WTC11 (cell line): ENCODE measurements around the gene CASKIN2. TPM values are rescaled to one million over a fixed set of nuclear protein-coding genes. Genes with fewer than 3 reads are reported as not detected.

ENCODE experiments used
- ATAC-seq: fragments of 200-7000 bp; cut with Tn5 transposase; 2 replicates; pipeline ENCODE4 v1.10.0; 2021; ENCODE audit warnings: mild to moderate bottlenecking, moderate library complexity
- CTCF ChIA-PET: fragments of 300-600 bp; sonication (Branson Sonifier 250); formaldehyde crosslinking; loops from one replicate; lab custom pipeline; 2021; ENCODE audit warnings: antibody characterized with exemption; lab: Charles Lee
- POLR2A ChIA-PET: fragments of 350-600 bp; sonication (Branson Sonifier 250); formaldehyde crosslinking; loops from one replicate; lab custom pipeline; 2021; ENCODE audit warnings: antibody characterized with exemption; lab: Charles Lee
- DNase-seq: peaks from one replicate; pipeline ENCODE4 v3.0.0; 2021; ENCODE audit warnings: low spot score
- H3K27ac Mint-ChIP-seq: 2 replicates; pipeline ENCODE4 v1.8.0; 2021; ENCODE audit warnings: mixed read lengths
- H3K27me3 Mint-ChIP-seq: 2 replicates; pipeline ENCODE4 v1.8.0; 2021; ENCODE audit warnings: low read depth, mild to moderate bottlenecking, moderate library complexity, mixed read lengths
- H3K36me3 Mint-ChIP-seq: 2 replicates; pipeline ENCODE4 v1.8.0; 2021; ENCODE audit warnings: mixed read lengths
- H3K4me1 Mint-ChIP-seq: 2 replicates; pipeline ENCODE4 v1.8.0; 2022; ENCODE audit warnings: mixed read lengths
- H3K4me3 Mint-ChIP-seq: 2 replicates; pipeline ENCODE4 v1.8.0; 2021; ENCODE audit warnings: mild to moderate bottlenecking, moderate library complexity, mixed read lengths
- H3K9me3 Mint-ChIP-seq: 2 replicates; pipeline ENCODE4 v1.8.0; 2021; ENCODE audit warnings: mixed read lengths
- ATF6 ChIP-seq: sonication (generic); formaldehyde crosslinking; IDR thresholded peaks from 2 replicates; pipeline ENCODE4 v1.8.1; 2023; ENCODE audit warnings: mild to moderate bottlenecking, missing genetic modification reagents
- E2F1 ChIP-seq: sonication (generic); formaldehyde crosslinking; IDR thresholded peaks from 2 replicates; pipeline ENCODE4 v1.8.0; 2022; ENCODE audit warnings: mild to moderate bottlenecking, missing genetic modification reagents
- E2F5 ChIP-seq: sonication (generic); formaldehyde crosslinking; IDR thresholded peaks from 2 replicates; pipeline ENCODE4 v1.8.1; 2022; ENCODE audit warnings: mild to moderate bottlenecking, moderate library complexity, missing genetic modification reagents
- ERG ChIP-seq: fragments of 250-450 bp; sonication (Bioruptor Pico); IDR thresholded peaks from 2 replicates; pipeline ENCODE4 v1.8.0; 2021; ENCODE audit warnings: mild to moderate bottlenecking
- ESRRA ChIP-seq: sonication (generic); formaldehyde crosslinking; IDR thresholded peaks from 2 replicates; pipeline ENCODE4 v1.8.1; 2022; ENCODE audit warnings: mild to moderate bottlenecking, missing genetic modification reagents, borderline replicate concordance
- FOXJ3 ChIP-seq: sonication (generic); formaldehyde crosslinking; IDR thresholded peaks from 2 replicates; pipeline ENCODE4 v1.9.0; 2021; ENCODE audit warnings: missing genetic modification reagents, mild to moderate bottlenecking, borderline replicate concordance
- FOXP1 ChIP-seq: sonication (generic); formaldehyde crosslinking; IDR thresholded peaks from 2 replicates; pipeline ENCODE4 v1.8.0; 2022; ENCODE audit warnings: missing genetic modification reagents, mild to moderate bottlenecking, moderate library complexity, borderline replicate concordance
- GRHL2 ChIP-seq: fragments of 250-450 bp; sonication (Bioruptor Pico); IDR thresholded peaks from 2 replicates; pipeline ENCODE4 v1.8.0; 2022; ENCODE audit warnings: mild to moderate bottlenecking, moderate library complexity; ENCODE audit not compliant: insufficient replicate concordance, severe bottlenecking
- HMGXB4 ChIP-seq: sonication (generic); formaldehyde crosslinking; IDR thresholded peaks from 2 replicates; pipeline ENCODE4 v1.8.1; 2023; ENCODE audit warnings: mild to moderate bottlenecking, moderate library complexity, missing genetic modification reagents
- SOX15 ChIP-seq: fragments of 250-450 bp; sonication (Bioruptor Pico); IDR thresholded peaks from 2 replicates; pipeline ENCODE4 v1.9.0; 2021; ENCODE audit warnings: mild to moderate bottlenecking
- SP1 ChIP-seq: sonication (generic); formaldehyde crosslinking; conservative IDR thresholded peaks from 2 replicates; pipeline ENCODE4 v1.8.1; 2022; ENCODE audit warnings: missing genetic modification reagents
- STAT6 ChIP-seq: sonication (generic); formaldehyde crosslinking; conservative IDR thresholded peaks from 2 replicates; pipeline ENCODE4 v1.8.1; 2023; ENCODE audit warnings: mild to moderate bottlenecking, low read depth, missing genetic modification reagents, moderate library complexity
- TP53 ChIP-seq: sonication (generic); formaldehyde crosslinking; IDR thresholded peaks from 2 replicates; pipeline ENCODE4 v1.8.1; 2023; ENCODE audit warnings: mild to moderate bottlenecking, missing genetic modification reagents
- USF2 ChIP-seq: sonication (generic); formaldehyde crosslinking; IDR thresholded peaks from 2 replicates; pipeline ENCODE4 v1.8.1; 2023; ENCODE audit warnings: mild to moderate bottlenecking, missing genetic modification reagents, moderate library complexity
- ZMAT4 ChIP-seq: fragments of 250-450 bp; sonication (Bioruptor Pico); IDR thresholded peaks from 2 replicates; pipeline ENCODE4 v1.9.0; 2021; ENCODE audit warnings: mild to moderate bottlenecking
- ZNF232 ChIP-seq: sonication (generic); formaldehyde crosslinking; IDR thresholded peaks from 2 replicates; pipeline ENCODE4 v1.8.0; 2022; ENCODE audit warnings: mild to moderate bottlenecking, missing genetic modification reagents
- ZNF416 ChIP-seq: fragments of 250-450 bp; sonication (Bioruptor Pico); IDR thresholded peaks from 2 replicates; pipeline ENCODE4 v1.9.0; 2021; ENCODE audit warnings: mild to moderate bottlenecking, inconsistent platforms
- ZNF671 ChIP-seq: fragments of 250-450 bp; sonication (Bioruptor Pico); IDR thresholded peaks from 2 replicates; pipeline ENCODE4 v1.8.0; 2021; ENCODE audit warnings: mild to moderate bottlenecking
- total RNA-seq: library from RNA; stranded (reverse); gene quantifications from 3 replicates; pipeline ENCODE4 v1.2.3, GENCODE V29; 2021

Gene CASKIN2
- total RNA-seq, 1 experiment from 2014 or later, result 31.9 TPM

GRCh38 chr17:75505152-75505409 lies 10.3 kb downstream of the CASKIN2 start:
- H3K4me3 Mint-ChIP-seq, result no peak overlapping the region
- H3K9me3 Mint-ChIP-seq, result no peaks in the 10 kb centered on the region
- H3K36me3 Mint-ChIP-seq, result peaks cover 7% of the 10 kb centered on the region; the same call in 1 of the 2 replicates
- ATAC-seq (no peak), DNase-seq (no peak)
- H3K27me3 Mint-ChIP-seq, result no peaks in the 10 kb centered on the region
- TF ChIP-seq TP53 (CRISPR knock-in tag) (no peak), ATF6 (CRISPR knock-in tag) (no peak), ZNF671 (no peak), FOXP1 (CRISPR knock-in tag) (no peak), HMGXB4 (CRISPR knock-in tag) (no peak), SOX15 (CRISPR knock-in tag) (no peak), ZNF416 (CRISPR knock-in tag) (no peak), STAT6 (no peak), SP1 (CRISPR knock-in tag) (no peak), USF2 (CRISPR knock-in tag) (no peak), E2F1 (CRISPR knock-in tag) (no peak), GRHL2 (CRISPR knock-in tag) (no peak), ESRRA (CRISPR knock-in tag) (no peak), ZNF232 (CRISPR knock-in tag) (no peak), E2F5 (CRISPR knock-in tag) (no peak)
- H3K4me1 Mint-ChIP-seq, result no peaks in the 10 kb centered on the region
- no peak overlapping the region for H3K27ac Mint-ChIP-seq
- CTCF ChIA-PET, result interaction anchor here (0.9 to 3.0 kb wide), 9 partner anchors 9 to 112 kb away, joined by 3 to 11 read pairs (median 5); partner anchors contain the start of genes GRB2, LLGL2 and TSEN54
- POLR2A ChIA-PET, result no interaction called here

GRCh38 chr17:75504347-75505151 lies 10.8 kb downstream of the CASKIN2 start:
- Mint-ChIP-seq H3K4me1 (no peaks in the 10 kb centered on the region), H3K27ac (no peak overlapping the region), H3K36me3 (peaks cover 10% of the 10 kb centered on the region; the same call in 1 of the 2 replicates), H3K9me3 (no peaks in the 10 kb centered on the region), H3K4me3 (no peak overlapping the region), H3K27me3 (no peaks in the 10 kb centered on the region)
- DNase-seq, result peak; percentile 73
- peak; percentile 83 for ATAC-seq
- CTCF ChIA-PET, result interaction anchor here (0.6 to 3.0 kb wide), 12 partner anchors 10 to 234 kb away, joined by 3 to 11 read pairs (median 5); partner anchors contain the start of genes GRB2, LLGL2, MIF4GD and TSEN54
- POLR2A ChIA-PET, result no interaction called here
- TF ChIP-seq ERG (CRISPR knock-in tag), result no peak
- TF ChIP-seq ATF6 (CRISPR knock-in tag), result no peak
- TF ChIP-seq ZMAT4 (CRISPR knock-in tag), result no peak
- no peak for TF ChIP-seq FOXJ3
